ENCODE results near the gene SUMO3.

SUMO3 gene

DNA sequence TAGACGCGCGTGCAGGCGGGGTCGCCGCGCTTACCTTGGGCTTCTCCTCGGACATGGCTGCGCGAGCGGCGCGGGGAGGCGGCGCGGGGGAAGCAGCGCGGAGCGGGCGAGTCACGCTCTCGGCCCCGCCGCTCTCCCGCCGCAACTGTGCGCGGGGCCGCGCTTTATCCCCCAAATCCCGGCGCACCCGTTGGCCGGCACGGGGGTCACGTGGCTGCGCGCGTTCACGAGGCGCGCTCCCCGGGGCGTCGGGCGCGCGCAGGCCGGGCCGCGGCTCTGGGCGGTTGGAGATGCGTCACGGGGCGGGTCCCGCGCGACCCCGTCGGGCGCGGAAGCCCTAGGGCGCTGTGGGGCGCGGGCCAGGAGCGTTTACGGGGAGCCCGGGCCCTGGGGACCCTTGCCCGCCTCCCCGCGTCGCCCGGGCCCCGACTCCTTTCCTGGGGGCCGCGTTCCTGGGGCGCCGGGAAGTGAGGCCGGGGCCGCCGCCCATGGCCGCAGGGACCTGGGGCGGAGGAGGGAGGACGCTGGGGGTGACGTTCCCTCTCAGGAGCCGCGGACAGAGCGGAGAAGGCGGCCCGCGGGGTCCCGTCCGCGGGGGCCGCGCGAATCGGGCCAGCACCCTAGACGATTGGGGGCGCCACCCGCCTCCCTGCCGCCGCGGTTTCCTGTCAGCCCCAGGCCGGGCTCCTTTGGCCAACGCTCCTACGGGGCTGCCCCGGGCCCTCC, at the start of gene SUMO3:
Gene SUMO3, minus strand, starts transcription at position 149 of the 726 bp plus-strand sequence. Its CDS starts 94 bp downstream, at position 55.
- DNase-seq (ENCODE audit: low spot score): peak; percentile 88

DNA sequence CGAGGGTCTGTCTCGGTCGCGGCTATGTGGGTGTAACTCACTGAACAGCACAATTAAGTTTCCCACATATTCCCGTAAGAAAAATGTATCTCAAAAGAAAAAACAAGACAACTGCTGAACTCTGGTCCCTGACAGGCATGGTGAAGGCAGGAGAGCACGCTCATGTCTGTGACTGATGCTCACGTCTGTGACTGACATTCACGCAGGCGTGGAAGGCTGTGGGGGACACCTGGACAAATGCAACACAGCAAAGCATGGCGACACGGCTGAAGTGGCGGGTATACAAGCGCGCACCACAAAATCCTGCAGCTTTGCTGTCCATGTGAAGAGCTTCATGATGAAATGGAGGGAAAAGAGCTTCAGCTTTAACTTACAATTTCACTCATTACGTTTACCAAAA, 49.6 kb upstream of the SUMO3 start:
- DNase-seq (ENCODE audit: low spot score): no peak

DNA sequence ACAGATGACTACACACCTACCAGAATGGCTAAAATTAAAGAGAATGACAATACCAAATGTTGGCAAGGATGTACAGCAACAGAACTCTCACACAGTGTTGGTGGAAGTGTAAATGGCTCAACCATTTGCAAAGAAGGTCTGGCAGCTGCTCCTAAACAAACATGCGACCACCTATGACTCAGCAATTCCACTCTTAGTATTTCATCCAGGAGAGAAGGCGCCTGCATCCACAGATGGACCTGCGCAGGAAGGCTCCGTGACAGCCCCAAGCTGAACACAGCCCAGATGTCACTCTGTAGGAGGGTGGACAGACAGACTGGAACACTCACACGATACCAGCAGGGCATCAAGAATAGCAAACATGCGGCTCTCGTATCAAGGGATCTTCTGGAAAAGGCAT, 48.9 kb upstream of the SUMO3 start:
- no peak for DNase-seq (ENCODE audit: low spot score)

DNA sequence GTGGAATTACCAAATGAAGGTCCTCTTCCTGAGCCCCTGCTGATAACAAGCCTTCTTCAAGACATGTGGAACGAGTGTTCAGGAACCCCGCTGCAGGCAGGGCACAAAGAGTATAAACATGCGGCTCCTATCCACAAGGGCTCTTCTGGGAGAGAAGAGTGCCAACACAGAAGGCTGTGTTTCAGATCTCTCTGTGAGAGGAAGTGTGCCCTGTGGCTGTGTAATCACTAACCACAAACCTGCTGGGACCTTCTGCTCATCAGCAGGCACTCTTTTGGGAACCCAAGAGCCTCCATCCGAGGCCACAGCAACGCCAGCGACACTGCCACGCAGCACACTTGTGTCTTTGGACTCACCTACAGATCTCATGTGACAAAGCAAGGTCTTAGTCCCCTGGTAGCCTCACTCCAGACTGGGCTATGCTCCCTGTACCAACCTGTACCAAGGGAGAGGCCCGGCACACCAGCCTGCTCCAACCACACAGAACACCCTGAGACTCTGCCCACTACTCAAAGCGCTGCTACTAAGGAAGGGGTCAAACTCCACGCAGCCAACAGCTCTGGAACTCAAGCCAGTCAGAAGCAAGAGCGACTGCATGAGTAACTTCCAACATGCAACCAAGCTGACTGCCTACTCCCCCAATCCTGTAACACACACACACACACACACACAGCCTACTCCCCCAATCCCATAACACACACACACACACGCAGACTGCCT, 47.9 kb upstream of the SUMO3 start:
- no peak for DNase-seq (ENCODE audit: low spot score)

DNA sequence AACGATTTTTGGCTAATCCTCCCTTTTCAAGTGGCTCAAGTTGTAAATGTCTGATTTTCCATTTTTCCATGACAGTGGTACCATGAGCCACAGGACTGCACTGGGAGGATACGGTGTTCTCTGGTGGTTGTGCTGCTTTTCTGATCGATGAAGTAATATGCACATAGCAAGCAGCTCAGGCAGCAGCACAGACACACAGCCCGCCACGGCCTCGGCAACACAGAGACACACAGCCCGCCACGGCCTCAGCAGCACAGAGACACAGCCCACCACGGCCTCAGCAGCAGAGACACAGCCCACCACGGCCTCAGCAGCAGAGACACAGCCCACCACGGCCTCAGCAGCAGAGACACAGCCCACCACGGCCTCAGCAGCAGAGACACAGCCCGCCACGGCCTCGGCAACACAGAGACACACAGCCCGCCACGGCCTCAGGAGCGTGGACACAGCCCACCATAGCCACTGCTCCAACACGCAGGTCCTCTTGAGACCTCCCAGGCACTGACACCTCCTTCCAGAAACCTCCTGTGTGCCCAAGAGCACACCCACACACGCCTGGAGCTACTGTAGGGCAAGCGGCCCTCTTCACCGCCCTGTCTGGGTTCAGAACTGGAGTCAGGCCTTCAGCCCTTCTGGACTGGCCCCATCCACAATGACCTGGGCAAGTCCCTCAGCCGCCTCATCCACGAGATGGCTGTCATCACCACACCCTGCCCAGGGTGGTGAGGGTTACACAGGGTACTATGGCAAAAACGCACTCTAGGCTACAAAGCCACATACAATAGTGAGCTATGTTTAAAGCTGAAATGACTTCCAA, 45.2 kb upstream of the SUMO3 start:
- DNase-seq (ENCODE audit: low spot score): no peak

DNA sequence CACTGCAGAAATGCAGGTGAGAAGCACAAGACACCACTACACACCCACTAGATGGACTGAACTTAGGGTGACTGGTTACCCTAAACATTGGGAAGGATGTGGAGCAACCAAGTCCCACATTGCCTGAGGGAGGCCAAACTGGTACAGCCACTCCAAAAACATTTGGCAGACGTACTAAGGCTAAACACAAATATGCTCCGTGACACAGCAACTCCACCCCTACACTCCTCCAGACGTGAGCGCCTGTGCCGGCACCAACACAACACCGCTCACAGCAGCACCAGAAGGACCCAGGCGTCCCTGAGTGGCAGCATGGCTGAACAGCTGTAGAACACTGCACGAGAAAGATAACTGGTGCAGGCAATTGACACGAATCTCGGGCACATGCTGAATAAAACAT, 40.9 kb upstream of the SUMO3 start:
- DNase-seq (ENCODE audit: low spot score): no peak

DNA sequence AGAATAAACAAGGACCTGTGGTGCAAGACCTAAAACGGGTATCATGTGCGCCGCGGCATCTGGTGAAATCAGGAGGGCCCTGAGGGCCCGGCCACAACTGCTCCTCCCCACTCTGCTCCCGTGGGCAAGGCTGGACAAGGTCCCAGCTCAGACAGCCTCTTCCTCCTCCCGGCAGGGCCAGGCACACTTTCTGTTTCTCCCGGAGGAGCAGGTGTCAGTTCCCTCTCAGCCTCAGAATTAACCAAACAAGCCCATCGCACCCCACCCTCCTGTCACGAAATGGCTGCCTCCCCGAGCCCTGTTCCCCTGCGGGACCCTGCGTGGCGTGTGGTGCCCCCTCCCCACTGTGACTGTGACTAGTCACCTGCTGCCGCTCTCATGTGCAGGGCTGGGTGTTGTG, 40.4 kb upstream of the SUMO3 start:
- DNase-seq (ENCODE audit: low spot score): no peak

DNA sequence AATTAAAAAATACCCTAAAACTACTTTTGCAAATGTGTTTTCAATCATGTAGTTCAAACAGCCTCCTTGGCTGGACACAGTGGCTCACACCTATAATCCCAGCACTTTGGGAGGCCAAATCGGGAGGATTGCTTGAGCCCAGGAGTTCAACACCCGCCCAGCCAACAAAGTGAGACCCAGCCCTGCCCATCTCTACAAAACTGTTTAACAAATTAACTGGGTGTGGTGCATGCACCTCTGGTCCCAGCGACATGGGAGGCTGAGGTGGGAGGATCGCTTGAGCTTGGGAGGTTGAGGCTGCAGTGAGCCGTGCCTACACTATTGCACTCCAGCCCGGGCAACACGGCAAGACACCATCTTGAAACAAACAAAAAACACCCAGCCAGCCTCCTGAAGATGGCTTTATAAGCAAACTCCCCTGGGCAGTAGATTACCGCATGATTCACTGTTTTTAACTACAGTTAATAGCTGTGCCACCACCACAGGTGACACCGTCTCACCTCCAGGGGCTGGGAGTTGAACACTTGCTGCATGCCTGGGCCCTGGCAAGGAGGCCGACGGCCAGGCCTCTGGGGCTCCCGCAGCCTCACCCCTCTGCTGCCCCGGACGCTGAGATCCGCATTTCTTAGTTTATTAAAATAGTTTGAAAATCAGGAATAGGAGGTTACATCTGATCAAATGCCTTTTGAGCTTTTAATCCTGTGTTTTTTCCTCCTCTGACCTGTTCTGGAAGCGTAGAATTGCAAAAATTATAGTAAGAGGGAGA, 39.4 kb upstream of the SUMO3 start:
- DNase-seq (ENCODE audit: low spot score): no peak

DNA sequence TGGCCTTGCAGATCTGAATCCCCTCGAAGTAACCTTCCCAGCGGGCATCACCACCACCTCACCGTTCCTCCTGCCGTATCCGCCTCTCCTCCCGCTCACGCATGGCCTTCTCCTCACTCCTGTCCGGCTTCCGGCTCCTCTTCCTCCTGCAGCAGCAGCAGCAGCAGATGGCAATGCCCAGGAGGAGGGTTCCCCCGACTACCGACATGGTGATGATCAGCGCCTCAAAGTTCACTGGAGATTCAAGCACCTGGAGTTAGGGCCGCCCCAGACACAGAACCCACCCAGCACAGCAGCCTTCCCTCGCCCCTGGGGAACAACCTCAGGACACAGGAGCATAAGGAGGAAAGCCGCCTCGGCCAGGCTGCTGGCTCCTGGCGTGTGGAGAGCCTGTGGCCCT, 38.3 kb upstream of the SUMO3 start:
- no peak for DNase-seq (ENCODE audit: low spot score)

DNA sequence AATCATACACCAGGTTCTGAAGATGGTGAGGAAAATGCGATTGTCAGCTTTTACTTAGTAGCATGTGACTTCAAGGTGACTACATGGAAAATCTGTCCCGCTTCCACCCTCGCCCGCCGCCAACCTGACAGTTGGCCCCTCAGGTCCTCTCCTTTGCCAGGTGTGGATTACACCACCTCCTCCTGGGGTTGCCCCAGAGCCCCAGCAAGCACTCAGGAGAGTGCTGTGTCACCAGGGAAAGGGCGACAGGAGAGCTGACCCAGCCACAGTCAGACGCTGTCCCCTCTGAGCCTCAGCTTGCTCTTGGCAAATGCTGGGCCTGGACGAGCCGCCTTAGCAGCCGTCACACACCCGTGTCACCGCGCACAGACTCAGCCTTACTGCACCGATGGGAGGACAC, 37.7 kb upstream of the SUMO3 start:
- no peak for DNase-seq (ENCODE audit: low spot score)

DNA sequence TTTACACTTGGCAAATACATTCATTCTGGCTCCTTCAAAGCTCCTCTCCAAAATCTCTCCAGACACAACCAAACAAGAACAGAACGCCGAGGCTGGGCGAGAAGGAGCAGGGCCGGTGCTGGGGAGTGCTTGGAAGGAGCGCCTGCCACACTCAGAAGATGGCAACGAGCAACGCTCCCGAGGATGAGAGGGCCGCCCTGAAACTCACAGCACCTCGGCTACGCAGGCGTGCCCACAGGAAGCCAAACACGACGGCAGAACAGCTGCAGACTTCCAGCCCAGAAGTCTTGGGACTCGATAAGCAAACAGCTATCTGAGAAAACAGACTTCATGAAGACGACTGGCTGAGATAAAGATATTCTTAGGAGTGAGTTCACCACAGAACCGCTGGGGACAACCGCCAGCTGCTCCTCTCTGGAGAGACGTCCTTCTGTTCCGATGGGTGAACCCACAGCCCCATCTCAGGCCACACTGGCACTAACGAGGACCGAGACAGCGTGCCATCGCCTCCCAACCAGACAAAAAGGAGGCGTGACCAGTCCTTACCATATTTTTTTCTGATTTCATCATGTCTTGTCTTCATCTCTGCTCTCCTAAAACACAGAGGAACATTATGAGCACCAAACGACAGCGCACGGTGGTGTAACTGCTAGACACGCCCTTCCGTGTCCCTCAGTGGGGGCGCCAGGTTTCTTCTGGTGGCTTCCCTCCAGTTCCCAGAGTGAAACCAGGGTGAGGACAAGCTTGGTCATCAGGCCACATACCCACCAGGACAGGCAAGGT, 37.0 kb upstream of the SUMO3 start:
- DNase-seq (ENCODE audit: low spot score): no peak

DNA sequence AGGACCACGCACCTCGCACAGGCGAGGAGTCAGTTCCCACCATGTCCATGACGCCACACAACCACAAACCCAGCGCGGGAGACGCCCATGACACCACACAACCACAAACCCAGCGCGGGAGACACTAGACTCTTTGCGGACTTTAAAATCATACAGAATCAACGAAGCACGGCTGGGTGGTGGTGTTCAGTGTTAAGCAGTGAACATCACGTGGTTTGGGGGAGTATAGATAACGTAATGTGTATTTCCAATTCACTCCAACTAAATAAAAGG, 36.5 kb upstream of the SUMO3 start:
- no peak for DNase-seq (ENCODE audit: low spot score)

DNA sequence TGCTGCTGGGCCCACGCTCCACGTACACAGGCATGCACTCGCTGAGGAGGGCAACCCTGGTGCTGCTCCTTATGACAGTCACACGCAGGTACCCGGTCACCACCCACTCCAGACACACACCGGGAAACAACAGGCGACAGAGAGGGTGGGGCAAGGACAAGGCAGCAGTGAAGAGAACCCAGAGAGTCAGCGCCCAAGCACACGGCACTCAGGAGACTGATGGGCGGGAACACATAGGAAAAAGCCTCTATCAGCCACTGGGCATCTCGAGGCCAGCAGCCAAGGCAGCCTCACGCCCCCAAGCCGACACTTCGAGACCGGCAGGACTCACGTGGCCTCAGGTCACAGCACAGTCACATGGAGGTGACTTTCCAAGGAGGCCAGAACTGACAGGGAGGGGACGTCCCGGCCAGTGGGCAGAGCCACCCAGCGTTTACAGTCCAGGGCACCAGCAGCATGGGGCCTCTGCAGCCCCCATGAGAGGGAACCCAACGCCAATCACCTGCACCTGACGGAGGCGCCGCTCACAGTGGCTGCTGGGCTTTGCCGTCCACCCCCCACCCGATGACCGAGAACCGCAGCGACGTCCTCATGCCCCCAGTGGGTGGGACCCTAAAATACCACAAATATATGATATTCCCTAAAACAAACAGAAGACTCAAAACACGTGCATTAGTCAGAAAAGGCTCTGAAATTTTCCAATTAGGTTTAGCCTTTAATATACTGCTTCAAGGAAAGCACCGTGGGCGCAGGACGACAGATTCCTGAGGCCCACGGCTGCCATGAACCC, 35.9 kb upstream of the SUMO3 start:
- no peak for DNase-seq (ENCODE audit: low spot score)

DNA sequence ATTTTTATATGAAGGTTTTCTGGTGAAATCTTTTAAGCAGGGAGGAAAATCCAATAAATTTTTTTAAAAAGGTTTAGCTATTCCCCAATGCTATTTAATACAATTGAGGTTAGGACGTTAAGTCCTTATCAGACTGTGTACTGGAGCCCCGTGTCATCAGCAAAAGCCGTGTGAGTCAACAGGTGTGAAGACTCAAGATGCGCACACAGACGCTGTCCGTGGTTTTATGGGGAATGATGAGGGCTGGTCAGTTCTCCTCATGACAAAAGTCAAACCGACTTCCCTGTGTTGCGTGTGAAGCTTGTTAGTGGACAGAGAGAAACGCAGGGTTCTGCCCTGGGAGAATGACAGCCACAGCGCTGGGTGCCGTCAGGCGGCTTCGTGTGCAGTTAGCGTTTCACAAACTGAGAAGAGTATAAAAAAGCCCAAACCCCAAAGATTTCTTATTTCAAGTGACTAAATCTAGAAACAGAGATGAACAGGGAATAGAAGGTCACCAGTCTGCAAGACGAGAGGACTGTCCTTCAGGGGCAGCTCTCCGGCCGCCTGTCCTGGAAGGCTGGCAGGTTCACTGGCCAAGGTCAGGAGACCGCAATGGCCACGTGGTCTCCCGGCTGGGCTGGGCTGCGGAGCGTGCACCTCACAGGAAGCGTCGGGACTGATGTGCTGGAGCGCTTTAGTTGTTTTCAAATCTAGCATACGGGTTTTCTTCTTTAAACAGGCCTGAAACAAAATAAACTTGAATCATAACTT, 33.2 kb upstream of the SUMO3 start:
- DNase-seq (ENCODE audit: low spot score): no peak

DNA sequence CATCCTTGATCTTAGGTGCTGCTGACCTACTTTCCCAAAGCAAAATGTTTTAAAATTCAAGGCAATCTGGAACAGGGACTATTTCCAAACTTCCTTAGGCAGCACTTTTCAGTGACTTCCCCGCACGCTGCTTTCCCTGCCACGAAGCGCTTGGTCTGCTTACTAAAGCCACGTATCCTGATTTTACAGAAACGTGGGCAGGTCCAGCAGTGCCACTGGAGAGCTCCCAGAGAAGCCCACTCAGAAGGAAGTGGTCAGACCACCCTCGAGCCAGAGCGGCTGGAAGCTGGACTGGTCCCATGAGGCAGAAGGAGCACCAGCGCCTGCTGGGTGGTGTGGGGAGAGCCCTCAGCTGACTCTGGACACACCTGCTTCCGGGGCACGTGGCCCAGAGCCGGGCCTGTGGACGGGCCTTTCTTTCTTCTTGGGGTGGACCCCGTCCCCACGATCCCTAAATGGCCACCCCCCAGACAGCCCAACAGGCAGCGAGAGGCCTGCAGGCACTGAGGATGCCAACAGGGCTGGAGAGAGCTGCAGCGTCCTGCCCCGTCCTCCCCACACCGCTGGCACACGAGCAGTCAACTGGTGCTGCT, 32.4 kb upstream of the SUMO3 start:
- DNase-seq (ENCODE audit: low spot score): no peak

DNA sequence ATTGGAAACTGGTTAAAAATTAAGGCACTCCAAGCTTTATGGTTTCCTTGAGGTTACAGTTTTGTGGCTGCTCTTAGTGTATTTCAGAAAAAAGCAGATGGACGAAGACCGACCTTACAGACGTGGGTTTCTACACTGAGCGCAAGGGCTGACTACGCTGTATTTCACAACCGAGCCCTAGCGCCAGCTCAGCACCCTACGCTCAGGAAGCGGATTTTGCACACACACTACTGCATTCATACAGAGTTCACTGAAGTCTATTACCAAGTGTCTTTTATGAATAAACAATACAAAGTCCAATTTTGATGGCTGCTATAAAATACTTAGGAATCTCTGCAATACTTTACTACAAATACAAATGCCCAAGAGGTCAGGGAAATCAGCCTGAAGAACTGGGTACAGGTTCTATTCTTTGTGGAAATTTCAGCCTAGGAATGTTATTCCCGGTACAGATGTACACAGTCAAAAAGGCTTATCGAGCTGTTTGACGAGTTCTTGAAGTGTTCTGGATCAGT, 31.8 kb upstream of the SUMO3 start:
- no peak for DNase-seq (ENCODE audit: low spot score)

DNA sequence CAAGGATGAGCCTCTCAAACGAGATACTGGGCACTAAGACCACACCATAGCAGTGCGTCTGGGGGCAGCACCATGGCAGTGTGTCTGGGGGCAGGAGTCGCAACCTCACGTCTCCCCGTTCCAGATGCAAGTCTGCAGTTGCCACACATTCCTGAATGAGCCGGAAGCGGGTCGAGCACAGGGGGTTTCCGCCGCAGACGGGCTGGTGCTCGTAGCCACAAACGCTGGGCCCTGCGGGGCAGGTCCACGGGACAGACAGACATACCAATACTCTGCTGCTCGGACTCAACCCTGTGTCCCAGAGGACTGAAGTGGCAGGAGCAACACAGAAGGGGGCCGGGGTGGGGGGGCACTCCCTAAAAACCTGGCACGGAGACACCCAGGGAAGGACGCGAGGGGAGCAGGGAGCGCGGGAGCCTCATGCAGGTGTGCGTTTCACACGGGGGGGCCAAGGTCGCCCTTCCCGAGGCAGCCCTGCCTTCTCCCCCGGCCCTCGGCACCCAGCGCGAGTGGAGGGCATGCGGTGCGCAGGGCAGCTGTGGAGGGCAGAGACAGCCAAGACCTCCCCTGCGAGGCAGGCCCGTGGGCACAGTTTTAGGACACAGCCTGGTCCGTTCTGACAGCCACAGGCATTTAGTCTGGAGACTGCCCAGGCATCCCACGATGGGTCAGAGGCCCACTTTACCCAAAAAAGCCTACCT, 31.1 kb upstream of the SUMO3 start:
- no peak for DNase-seq (ENCODE audit: low spot score)

DNA sequence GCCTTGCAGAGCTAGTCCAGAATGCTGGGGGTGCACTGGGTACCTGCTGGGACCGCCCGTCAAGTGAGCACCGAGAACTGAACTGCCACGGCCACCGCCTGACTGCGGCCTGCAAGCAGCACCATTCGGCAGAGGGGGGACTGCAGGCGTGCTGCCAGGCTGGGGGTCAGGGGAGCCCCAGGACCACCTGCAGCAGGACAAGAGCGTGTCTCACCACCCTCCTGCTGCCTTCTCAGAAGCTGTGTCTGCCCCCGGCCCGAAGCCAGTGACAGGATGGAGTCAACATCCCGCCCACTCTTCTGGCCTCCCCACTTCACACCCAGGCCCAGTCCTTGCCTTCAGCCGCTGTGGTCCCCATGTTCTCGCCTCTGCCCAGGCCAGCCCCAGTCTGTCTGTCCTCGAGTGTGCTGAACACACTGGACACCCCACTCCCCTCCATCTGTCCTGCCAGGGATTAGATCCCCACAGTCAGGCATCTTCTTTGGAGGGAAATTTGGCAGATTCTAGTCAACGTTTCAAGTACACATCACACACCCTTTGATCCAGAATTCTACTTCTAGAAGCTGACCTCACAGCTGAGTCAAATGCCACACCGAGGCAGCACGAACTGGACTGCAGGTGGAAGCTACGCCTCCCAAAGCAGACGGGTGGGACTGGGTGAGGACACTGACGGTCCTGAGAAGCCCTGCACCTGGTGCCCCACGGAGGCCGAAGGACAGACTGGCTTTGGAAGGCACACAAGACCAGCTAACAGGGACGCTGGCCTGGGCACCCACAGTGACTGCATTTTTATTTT, 29.6 kb upstream of the SUMO3 start:
- no peak for DNase-seq (ENCODE audit: low spot score)
